Mucosa of descending colon (tissue), 3 donors: ENCODE results near the gene CNPY4. TPM values are rescaled to one million over a fixed set of nuclear protein-coding genes. Genes with fewer than 3 reads are reported as not detected.

Source experiments
- ATAC-seq: fragments of 200-7000 bp; cut with Tn5 transposase; one replicate; pipeline ENCODE4 v1.9.1; 2020; ENCODE audit warnings: mild to moderate bottlenecking, moderate library complexity
- DNase-seq, 3 donors: peaks; one replicate each; pipeline ENCODE4 v3.0.0-alpha.2; 2020
- H3K36me3 ChIP-seq: fragments of 200-600 bp; one replicate; pipeline ENCODE4 v1.8.0; 2021; ENCODE audit warnings: low read depth, mild to moderate bottlenecking
- H3K4me1 ChIP-seq: fragments of 200-600 bp; one replicate; pipeline ENCODE4 v1.8.0; 2021; ENCODE audit warnings: low read depth, mild to moderate bottlenecking
- H3K4me3 ChIP-seq: fragments of 200-600 bp; one replicate; pipeline ENCODE4 v1.8.0; 2021; ENCODE audit warnings: mild to moderate bottlenecking
- H3K9me3 ChIP-seq: fragments of 200-600 bp; one replicate; pipeline ENCODE4 v1.8.0; 2021; ENCODE audit warnings: mild to moderate bottlenecking
- intact Hi-C, 2 donors: fragments of 100-400 bp; cut with DNase I in 1 of 2; cut with micrococcal nuclease in 1 of 2; formaldehyde crosslinking; loops; one replicate each; pipeline versions ENCODE4 v1.11.0 to v1.11.1; 2022; cut with DNase I, micrococcal nuclease
- total RNA-seq, 3 donors: library from RNA; stranded (reverse); fragmentation: NEBNext Ultra II Directional in 2 of 3; extraction: Animal tissue kit (Norgen Biotek cat#: 25700) in 2 of 3; gene quantifications; one replicate each; pipeline versions ENCODE4 v1.2.1 to v1.2.4, GENCODE V29; 2021 to 2023
- TF ChIP-seq, protein P1 (sequence below): fragments of 200-600 bp; IDR thresholded peaks from one replicate; pipeline ENCODE4 v1.8.0; 2022; ENCODE audit warnings: antibody characterized with exemption, mild to moderate bottlenecking
- donor health status: DM: no; HTN: no; CAD: no; lungs with moderate emphysema.
- donor health status: DM: no; HTN: no; CAD: no.
- donor health status: DM: no; HTN: yes; CAD: no.

The CNPY4 gene
- total RNA-seq, 3 donors from 2014 or later: 7.8 to 19.4 (median 8.6) TPM

DNA sequence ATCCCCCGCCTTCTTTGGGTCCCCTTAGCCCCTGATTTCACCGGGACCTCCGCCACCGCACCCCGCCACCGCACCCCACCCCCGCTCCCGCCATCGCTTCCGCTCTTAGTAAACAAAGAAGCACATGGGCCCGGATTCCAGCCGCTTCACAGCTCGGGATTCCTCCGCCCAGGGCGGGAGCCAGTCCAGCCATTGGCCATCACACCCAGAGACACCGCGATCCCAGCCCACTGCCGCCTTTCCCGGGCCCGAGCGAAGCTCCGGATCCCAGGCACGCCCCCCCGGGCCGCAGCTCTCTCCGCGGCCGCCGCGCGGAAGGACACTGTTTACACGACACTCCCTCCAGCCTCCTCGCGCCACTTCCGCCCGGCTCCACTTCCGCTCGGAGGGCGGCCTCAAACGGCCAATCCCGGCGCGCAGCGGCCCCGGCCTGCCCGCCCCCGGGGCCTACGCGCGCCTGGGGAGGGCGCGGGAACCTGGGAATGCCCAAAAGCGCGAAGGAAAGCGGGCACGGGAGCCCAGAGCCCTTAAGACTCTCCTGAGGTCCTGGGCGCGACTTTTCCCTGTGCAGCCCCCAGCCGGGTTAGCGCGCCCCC, 18.9 kb upstream of the CNPY4 start:
- ATAC-seq (peak; percentile 89), DNase-seq (peak; percentile 95 to 96 (median 96))
- Histone ChIP-seq H3K4me1 (peaks cover 9% of the 10 kb centered on the region), H3K36me3 (peaks cover 5% of the 10 kb centered on the region), H3K4me3 (peak overlapping the region; percentile 87), H3K9me3 (no peaks in the 10 kb centered on the region)
- intact Hi-C loops: no loop called here
- TF ChIP-seq, protein P1, sequence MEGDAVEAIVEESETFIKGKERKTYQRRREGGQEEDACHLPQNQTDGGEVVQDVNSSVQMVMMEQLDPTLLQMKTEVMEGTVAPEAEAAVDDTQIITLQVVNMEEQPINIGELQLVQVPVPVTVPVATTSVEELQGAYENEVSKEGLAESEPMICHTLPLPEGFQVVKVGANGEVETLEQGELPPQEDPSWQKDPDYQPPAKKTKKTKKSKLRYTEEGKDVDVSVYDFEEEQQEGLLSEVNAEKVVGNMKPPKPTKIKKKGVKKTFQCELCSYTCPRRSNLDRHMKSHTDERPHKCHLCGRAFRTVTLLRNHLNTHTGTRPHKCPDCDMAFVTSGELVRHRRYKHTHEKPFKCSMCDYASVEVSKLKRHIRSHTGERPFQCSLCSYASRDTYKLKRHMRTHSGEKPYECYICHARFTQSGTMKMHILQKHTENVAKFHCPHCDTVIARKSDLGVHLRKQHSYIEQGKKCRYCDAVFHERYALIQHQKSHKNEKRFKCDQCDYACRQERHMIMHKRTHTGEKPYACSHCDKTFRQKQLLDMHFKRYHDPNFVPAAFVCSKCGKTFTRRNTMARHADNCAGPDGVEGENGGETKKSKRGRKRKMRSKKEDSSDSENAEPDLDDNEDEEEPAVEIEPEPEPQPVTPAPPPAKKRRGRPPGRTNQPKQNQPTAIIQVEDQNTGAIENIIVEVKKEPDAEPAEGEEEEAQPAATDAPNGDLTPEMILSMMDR: no peak

DNA sequence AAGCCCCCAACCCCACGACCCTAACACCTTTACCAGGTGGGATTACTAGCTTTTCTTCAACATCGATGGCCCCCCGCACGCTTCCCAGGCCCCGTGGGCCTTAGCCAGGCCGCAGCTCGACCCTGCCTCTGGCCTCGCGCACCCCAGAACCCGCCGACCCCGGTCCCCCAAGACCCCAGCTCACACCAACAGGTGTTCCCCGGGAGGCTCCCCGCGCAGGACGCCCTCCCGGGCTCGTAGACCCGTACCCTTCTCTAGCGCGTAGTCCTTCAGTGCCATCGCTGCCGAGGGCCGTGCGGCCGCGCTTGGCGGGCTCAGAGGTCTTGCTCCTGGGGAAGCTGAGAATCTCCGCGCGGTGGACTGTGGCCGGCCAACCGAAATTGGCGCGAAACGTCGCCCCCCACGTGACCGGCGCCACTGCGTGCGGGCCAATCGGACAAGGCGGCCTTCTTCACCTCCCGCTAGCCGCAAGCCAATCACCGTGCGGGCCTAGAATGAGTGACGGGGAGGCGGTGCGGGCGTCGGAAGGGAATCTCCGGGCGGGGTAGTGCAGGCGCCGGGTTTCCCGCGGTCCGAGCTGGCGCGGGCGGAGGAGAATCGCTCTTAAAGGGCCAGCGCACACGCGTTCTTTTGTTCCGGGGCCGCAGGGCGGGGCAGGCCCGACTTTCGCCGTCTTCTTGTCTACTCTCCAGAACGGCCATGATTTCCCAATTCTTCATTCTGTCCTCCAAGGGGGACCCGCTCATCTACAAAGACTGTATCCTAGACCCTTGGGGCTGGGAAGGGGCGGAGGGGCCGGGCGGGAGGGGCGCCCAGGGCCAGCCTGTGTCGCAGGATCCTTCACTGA, 18.2 kb upstream of the CNPY4 start, which contains the start of the genes AP4M1 and MCM7:
Gene AP4M1 (plus strand): TSS at position 628 of the 847 bp plus-strand sequence. CDS start 72 bp downstream, at position 700.
Gene MCM7 (minus strand): TSS at position 382 of the 847 bp plus-strand sequence. CDS start 103 bp downstream, at position 279.
- DNase-seq: peak; percentile 97 to 99 (median 99)
- TF ChIP-seq, protein P1: no peak
- peak; percentile 91 for ATAC-seq
- intact Hi-C loops: no loop called here
- Histone ChIP-seq H3K4me3 (peak within 1 kb of the TSS; percentile 87), H3K9me3 (no peaks in the 10 kb centered on the region), H3K36me3 (peaks cover 5% of the 10 kb centered on the region), H3K4me1 (peaks cover 9% of the 10 kb centered on the region)

DNA sequence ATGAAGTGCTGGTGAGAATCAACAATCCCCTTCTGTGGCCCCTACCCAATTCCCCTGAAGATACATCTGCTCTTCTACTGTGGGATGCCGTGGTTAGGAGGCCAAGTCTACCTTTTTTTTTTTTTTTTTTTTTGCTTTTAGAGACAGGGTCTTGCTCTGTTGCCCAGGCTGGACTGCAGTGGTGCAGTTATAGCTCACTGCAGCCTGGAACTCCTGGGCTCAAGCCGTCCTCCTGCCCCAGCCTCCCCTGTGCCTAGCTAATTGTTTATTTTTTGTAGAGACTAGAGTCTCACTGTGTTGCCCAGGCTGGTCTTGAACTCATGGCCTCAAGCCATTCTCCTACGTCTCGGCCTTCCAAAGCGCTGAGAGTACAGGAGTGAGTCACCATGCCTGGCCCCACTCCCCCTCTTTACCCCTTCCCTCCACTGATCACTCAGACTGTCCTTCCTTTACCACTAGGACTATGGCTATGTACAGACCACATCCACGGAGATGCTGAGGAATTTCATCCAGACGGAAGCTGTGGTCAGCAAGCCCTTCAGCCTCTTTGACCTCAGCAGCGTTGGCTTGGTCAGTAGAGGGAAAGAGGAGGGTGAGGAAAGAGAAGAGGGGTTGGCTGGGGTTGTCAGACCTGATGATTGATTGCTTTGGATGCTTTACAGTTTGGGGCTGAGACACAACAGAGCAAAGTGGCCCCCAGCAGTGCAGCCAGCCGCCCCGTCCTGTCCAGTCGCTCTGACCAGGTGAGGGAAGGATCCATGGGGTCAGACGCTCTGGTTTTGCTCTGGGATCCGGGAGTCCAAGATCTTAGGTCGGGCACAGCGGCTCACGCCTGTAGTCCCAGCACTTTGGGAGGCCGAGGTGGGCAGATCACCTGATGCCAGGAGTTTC, 16.2 kb upstream of the CNPY4 start:
- no peak for ATAC-seq
- H3K36me3 ChIP-seq: no peaks in the 10 kb centered on the region

DNA sequence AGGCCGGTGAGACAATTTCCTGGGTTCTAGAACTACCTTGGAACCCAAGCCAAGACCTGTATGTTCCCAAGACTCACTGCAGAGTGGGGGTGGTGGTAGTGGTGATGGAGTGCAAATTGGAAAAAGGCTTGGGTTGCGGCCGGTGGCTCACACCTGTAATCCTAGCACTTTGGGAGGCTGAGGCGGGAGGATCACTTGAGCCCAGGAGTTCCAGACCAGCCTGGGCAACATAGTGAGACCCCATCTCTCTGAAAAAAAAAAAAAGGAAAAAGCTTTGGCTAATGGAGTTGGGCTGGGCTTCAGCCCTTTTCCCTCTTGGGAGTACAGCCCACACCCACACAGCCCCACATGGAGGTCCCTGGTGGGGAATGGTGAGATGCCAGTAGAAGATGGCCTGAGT, 13.9 kb upstream of the CNPY4 start:
- Histone ChIP-seq H3K9me3 (no peaks in the 10 kb centered on the region), H3K36me3 (no peaks in the 10 kb centered on the region), H3K4me1 (peaks cover 3% of the 10 kb centered on the region), H3K4me3 (no peak overlapping the region)
- ATAC-seq: no peak
- intact Hi-C loops: no loop called here
- TF ChIP-seq, protein P1: no peak
- DNase-seq: no peak

More for the DNA sequence above, 16.2 kb upstream of the CNPY4 start:
- Histone ChIP-seq H3K4me1 (peaks cover 9% of the 10 kb centered on the region), H3K9me3 (no peaks in the 10 kb centered on the region), H3K4me3 (no peak overlapping the region)
- TF ChIP-seq, protein P1: no peak
- intact Hi-C loops: no loop called here
- no peak for DNase-seq

DNA sequence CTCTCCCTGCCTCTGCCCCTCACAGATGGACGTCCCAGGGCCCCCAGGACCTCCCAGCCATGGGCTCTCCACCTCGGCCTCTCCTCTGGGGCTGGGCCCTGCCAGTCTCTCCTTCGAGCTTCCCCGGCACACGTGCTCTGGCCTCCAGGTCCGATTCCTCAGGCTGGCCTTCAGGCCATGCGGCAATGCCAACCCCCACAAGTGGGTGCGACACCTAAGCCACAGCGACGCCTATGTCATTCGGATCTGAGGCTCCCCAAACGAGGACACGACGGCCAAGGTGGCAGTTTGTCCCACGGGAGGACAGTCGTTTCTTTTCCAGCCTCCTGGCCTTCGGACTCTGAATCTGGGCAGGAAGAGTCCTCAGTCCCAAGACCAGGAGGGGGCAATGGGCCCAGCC, 12.8 kb upstream of the CNPY4 start:
- no peak overlapping the region for H3K4me3 ChIP-seq
- DNase-seq: no peak
- H3K36me3 ChIP-seq: no peaks in the 10 kb centered on the region
- ATAC-seq: no peak
- no peaks in the 10 kb centered on the region for H3K9me3 ChIP-seq
- TF ChIP-seq, protein P1: no peak
- peaks cover 3% of the 10 kb centered on the region for H3K4me1 ChIP-seq
- intact Hi-C loops: no loop called here
